HG03565 (cell line): ENCODE measurements around the gene SLC36A2.

ENCODE experiments used
- ATAC-seq: cut with Tn5 transposase; IDR thresholded peaks from one replicate; pipeline ENCODE4 v1.9.1; 2021; ENCODE audit warnings: mild to moderate bottlenecking, moderate library complexity; ENCODE audit not compliant: unreplicated experiment

Gene SLC36A2

DNA sequence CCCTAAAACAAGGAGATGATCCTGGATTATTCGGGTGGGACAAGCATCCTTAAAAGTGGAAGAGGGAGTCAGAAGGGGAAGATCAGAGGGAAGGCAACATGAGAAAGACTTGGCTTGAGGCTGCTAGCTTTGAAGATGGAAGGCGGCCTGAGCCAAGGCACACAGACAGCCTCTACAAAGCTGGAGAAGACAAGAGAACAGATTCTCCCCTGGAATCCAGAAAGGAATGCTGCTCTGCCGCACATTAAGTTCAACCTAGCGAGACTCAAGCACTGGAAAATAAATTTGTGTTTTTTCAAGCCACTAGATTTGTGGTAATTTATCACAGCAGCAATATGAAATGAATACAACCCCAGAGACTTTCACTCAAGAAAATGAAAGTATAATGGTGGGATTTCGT lies 61.7 kb downstream of the SLC36A2 start:
- ATAC-seq: no peak

DNA sequence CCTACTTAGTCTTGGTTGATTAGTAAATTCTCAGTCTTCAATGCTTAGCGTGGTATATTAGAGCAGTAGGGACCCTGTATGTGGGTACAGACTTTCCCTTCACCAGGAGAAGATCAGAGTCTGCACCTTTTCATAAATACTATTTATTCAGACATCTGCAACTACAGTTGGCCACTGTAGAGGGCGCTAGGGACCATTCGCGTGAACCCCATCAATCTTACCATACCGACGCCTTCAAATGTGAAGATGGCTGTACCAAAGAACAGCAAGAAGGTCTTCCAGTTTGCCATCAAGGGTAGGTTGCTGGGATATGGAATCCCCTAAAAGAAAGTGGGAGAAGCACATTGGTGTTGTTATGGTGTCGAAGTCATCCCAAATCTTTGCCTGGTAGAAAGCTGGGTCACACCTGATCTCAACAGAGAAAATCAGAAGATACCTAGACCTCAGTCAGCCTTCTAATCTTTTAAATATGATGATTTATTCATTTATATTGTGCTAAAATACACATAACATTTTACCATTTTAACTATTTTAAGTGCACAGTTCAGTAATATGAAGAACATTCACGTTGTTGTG lies 62.9 kb downstream of the SLC36A2 start:
- no peak for ATAC-seq

DNA sequence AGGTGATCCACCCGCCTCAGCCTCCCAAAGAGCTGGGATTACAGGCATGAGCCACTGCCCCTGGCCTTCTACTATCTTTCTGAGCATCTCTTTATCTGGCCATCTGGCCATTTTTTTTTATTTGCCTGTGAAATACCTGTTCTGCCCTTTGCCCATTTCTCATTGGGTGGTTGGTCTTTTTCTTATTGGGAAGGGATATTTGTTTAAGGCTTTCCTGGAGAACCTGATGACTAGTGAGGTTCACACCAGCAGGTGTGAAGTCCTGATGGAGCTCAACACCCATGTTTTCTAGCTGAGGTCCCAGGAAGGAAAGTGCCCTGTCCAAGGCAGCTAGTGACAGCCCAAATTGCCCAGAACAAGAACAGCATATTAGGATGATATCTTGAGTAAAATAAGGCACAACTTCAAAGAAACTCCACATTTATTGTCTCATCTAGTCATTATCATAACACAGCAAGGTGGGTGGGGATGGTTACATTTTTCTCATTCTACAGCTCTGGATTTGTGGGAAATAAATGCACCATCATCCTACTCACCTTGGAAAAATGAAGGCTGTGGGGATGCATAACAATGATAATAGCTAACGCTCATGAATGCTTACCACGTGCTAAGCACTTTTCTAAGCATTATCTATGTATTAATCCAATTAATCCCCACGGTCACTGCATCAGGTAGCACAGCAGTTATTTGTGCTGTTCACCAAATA lies 64.1 kb downstream of the SLC36A2 start:
- no peak for ATAC-seq

DNA sequence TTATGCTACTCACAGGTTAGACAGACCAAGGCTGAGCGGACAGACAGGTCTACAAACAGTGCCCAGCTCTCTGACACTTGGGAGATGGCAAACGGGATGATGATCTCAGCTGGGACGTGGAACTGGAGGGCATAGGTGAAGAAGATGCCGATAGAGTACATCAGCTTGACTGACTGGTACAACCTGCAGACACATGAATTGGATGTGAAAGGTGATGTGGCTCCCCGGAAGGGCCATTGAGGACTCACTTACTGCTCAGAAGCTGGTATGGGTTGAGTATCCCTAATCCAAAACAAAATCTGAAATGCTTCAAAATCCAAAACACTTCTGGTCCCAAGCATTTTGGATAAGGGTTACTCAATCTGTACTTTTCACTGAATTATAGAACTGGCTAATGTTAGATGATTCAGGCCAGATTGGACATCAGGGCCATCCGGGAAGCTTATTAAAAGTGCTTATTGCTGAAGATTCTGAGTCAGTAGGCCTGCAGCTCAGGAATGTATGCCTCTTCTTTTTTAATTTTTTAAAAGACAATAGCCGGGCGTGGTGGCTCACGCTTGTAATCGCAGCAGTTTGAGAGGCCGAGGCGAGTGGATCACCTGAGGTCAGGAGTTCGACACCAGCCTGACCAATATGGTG lies 66.2 kb downstream of the SLC36A2 start:
- no peak for ATAC-seq

DNA sequence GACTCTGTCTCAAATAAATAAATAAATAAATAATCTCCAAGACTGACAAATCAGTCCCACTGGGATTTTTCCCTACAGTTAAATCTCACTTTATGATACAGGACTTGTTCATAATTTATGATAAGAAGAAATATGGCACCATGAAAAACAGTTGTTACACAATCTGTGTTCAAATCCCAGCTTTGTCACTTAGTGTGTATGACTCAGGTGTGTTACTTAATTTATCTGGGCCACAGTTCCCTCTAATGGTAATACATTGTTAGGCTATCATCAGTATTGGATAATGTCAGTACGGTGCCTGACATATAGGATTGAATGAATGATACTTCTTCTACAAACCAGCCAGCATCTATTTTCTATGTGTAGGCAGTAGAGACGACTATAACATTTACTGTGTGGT lies 66.9 kb downstream of the SLC36A2 start:
- ATAC-seq: no peak

DNA sequence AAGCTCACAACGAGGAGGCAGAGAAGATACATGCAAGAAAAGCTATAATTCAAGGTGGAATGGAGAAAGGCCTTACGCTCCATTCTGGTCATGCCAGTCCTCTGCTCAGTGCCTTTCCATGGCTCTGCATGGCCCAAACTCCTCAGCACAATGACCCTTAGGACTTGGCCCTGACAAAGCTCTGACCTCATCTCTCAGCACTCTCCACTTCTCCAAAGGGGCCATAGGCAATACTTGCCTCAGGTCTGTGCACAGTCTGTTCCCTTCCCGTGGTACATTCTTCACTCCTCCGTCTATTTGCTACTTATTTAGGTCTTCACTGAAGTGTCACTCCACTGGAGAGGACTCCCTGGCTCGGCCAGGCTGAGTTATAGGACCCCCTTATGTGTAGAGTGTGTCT lies 68.5 kb downstream of the SLC36A2 start:
- ATAC-seq: no peak

DNA sequence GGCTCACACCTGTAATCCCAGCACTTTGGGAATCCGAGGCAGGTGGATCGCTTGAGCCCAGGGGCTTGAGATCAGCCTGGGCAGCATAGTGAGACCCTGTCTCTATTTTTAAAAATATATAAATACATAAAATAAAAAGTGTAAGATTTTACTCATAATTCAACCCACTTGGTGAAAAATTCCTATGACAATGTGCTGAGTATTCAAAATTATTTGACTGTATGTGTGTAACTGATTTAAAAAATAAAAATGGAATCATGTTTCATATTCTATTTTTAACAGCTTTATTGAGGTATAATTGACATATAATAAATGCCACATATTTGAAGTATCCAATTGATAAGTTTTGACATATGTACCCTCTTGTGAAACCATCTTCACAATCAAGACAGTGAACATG lies 71.6 kb downstream of the SLC36A2 start:
- no peak for ATAC-seq

DNA sequence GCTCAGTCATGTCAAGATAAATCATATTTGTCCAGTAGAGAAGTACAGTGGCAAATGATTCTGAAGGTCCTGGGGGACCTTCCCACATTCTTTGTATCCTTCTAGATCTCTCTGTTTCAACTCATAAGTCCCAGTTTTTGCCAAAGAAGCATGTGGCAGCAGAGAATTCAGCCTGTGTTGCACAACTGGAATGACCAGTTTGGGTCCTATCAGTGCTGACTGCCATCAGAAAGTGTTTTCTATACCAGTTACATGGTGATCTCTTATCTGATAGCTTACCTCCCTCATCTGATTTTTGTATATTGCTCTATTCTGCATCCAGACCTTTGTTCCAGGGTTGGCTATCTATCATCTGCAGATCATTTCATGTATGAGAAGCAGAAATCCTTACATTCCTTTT lies 72.7 kb downstream of the SLC36A2 start:
- ATAC-seq: no peak

DNA sequence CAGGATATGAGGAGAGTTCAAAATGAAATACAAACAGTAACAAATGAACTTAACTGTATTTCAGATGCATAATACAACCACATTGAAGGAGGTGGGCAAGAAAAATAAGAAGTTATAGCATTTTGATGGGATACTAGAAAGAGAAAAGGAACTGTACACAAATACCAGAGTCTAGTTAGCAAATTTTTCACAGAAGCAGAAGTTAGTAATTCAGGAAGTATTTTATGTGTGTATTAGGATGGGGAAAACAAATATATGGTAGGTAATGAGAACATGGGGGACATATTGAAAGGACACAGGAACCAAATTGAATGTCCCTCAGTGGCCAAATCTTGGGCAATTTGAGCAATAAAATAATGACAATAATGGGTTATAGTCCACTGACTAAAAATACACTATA lies 76.0 kb downstream of the SLC36A2 start:
- no peak for ATAC-seq

DNA sequence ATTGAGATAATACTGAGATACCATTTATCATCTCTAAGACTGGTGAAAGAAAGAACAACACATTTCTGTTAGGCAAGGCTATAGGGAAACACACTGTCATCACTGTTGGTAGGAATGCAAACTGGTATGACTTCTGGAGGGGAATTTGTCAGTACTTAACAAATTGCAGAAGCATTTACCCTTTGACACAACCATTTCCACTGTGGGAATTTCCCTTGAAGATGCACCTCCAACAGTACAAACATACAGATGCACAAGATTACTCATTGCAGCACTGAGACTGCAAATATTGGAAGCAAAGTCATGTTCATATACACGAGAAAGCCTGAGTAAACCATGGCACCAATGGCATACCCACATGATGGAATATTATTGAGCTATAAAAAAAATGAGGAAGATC lies 76.8 kb downstream of the SLC36A2 start:
- peak; percentile 89 for ATAC-seq

DNA sequence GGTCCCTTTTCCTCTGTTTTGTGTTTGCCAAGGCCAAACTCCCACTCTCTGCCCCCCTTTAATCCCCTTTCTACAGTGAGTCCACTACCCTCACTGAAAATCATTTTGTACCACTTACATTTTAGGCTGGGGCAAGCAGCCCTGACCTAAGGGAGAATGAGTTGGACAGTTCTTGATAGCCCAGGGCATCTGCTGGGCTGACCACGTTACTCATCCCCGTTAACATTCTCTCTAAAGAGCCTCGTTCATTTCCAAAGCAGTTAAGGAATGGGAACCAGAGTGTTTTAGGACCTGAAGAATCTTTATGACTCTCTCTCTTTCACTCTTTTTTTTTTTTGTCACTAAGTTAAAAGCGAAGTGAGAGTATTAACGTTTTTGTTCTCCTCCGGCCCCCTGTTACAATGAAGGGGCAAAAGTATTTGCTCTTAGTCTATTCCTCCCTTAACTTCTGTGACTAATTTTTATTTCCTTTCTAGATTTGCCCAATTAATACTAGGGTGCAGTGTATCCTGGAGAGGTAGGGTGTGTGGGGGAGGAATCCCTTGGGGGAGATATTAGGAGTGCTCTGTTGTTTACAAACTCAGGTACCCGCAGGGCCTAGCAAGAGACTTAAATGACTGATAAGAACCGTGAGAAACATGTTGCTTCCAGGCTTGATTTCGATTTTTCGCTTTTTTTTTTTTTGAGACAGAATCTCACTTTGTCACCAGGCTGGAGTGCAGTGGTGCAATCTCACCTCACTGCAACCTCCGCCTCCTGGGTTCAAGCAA lies 79.7 kb downstream of the SLC36A2 start:
- ATAC-seq: no peak
